Activated CD4-positive, alpha-beta T cell treated with anti-CD3 and anti-CD28 coated beads, Interleukin-2, amount 50 U/mL, for 4 hours (primary cell): ENCODE measurements around the gene RPS3.
A peak's percentile ranks its signal among the peaks of the same experiment; 100 is the strongest.

ENCODE experiments used
- DNase-seq, 2 experiments: peaks; one replicate each; pipeline ENCODE4 v3.0.0-alpha.2; 2020

The RPS3 gene

DNA sequence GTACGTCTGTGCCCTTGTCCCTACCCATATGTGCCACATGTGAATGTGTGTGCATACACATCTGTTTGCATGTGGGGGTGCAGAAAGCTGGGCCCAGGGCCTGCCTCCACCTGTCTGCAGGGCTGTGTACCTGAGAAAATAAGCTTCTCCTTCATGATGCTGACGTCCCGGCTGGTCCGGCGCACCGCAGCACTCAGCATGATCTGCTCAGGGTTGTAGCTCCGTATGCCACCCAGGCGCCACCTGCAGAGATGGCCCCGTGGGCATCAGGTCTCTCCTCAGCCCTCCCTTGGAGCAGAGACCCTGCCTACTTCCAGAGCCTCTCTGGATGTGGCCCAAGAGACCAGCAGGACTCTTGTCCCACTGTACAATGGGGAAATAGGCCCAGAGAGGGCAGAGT is 37.5 kb downstream of the RPS3 start:
- DNase-seq: no peak

- no peak for DNase-seq
Observed at GRCh38 chr11:75437966-75438659, 38.8 kb downstream of the RPS3 start.

DNA sequence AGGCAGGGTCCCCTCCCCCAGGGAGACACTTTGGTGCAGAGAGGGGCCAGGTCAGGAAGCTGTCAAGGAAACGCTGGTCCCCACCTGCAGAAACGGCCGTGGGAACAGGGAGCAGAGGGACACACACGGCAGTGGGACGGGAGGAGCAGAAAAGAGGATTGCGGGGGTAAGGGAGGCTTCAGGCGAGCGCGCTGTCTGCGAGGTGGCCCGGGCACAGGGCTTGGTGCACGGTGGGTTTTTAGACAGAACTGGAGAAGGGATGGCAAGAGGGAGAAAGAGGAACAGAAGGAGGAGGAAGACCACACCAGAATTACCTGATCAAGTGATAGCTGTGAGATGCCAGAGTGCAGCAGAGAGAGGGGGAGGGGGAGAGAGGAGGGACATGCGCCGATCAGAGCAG is 39.7 kb downstream of the RPS3 start:
- no peak for DNase-seq

DNA sequence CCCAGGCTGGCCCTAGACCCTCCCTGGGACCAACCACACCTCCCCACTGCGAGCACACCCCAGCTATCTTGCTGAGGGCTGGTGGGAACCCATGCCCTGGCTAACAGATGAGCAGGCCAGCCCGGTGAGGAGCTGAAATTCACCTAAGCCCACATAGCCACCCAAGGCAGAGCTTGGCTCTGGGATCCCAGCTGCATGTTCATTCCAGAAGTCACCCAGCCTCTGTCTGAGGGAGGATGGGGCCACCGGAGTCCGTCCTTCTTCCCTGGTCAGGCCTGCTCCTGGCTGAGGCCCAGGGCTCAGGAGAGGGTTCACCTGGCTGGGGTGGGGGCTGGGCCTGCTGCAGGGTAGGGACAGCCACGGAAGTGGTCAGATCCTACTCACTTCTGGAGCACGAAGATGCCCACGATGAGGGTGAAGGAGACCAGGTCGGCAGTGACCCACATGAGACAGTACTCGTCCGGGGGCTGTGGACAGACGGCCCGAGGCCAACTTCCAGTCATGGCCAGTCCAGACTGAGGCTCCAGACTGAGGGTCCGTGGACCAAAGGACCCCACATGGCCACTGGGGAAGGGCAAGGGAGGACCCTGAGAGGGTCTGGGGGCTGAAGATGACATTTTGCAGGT is 40.3 kb downstream of the RPS3 start:
- no peak for DNase-seq

DNA sequence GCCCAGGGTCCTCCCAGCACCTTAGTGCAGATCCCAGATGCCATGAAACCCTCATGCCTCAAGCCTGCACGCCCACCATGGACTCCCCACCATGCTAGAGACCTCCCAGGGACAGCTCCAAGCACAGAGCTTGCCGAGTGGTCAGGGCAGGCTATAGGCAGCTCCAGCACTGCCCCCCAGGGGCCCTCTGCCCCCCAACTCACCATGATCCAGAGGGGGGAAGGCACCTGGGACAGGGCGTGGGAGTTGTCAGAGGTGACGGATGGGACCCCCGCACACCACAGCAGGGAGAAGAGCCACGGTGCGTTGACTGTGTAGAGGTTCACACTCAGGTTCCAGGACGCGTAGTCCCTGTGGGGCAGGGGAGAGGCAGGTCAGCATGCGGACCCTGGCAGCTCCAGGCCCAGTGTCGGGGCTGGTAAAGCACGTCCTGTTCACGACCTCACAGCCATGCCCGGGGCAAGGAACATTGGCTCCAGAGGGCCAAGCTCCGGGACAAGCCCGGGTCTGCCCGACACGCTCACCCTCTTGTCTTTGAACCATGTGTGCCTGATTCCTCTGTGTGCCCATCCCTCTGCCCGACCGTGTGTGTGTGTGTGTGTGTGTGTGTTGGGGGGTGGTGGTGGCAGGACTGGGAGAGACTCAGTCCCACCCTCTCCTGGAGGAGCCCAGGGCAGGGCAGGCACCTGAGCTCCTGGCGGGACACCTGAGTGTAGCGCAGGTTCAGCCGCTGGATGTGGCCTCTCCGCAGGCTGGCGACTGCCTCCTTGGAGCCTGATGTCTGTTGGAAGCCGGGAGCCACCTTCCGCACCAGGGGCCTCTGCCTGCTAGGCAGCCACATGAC is 41.9 kb downstream of the RPS3 start:
- no peak for DNase-seq

- no peak for DNase-seq
Observed at GRCh38 chr11:75441804-75442132, 42.5 kb downstream of the RPS3 start.

DNA sequence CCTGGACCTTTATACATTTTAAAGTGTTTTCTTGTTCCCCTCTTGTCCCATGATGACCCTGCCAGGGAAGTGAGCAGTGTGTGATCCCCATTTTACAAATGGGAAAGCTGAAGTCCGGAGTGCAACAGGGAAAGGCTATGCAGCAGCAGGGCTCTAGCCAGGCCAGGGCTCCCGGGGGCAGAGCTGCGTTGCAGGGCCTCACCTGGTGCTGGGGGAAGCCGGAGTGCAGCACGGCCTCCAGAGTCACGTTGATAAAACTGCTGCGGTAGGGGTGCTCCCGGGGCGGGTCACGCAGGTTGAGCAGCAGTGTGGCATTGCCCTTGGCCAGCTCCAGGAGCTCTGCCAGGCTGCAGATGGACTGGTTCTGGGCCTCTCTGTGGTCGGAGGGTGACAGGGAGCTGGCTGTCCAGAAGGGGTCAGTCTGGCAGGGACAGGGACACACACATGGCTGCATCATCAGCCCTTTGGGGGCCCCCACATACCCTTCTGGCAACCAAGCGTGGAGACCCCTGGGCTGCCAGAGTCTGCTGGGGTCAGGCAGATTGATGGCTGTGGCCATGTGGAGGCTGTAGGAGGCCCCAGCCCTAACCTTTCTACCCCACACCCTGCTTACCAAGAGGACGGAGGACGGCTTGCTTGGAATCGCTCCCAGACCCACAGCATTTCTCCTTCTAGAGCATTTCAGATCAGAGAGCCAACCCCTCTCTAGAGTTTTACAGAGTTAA is 43.0 kb downstream of the RPS3 start:
- DNase-seq: no peak

- DNase-seq: no peak
Observed at GRCh38 chr11:75443043-75443442, 43.7 kb downstream of the RPS3 start.

DNA sequence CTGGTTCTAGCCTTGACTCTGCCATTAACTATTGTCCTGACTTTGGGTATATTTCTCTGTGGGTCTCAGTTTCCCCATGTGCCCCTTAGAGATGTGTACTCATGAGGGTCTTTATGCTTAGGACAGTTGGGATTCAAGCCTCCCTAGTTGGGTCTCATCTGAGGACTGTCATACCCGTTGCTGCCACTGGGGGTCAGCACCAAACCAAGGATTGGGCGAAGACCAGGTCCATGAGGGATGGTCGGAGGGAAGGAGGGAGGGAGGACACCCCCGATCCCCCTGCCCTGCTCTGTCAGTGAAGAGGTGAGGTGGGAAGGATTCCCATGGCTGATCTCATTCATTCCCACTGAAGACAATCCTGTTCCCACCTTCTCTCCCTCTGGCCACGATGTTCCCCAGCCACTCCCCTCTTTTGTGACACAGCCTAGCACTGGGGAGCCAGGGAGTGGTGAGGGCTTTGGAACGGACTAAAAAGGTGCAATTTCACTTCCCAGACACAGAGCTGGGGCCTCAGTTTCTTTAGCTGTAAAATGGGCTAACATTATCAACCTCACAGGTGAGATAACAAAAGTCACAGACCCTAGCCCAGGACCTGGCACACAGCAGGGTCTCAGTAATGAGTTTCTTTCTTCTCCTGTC is 46.1 kb downstream of the RPS3 start:
- peak; percentile 67 to 74 for DNase-seq

- no peak for DNase-seq
Observed at GRCh38 chr11:75447415-75447814, 48.1 kb downstream of the RPS3 start.

- DNase-seq: no peak
Observed at GRCh38 chr11:75449271-75449670, 50.0 kb downstream of the RPS3 start.

DNA sequence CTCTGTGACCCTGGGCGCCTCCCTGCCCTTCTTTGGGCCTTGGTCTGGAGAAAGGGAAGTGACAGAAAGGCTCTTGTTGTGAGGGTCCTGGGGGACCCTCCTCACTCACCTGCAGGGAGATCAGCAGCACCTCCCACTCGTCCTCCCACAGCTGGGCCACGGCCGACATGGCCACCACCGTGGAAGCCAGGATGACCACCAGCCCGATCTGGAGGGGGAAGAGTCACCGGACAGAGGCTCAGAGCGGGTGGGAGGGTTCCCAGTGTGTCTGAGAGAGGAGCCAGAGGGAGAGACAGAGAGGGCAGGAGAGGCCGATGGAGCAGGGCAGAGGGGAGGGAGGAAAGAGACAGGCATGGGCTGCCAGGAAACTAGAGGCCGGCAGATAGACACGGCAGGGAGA is 50.5 kb downstream of the RPS3 start:
- DNase-seq: no peak

DNA sequence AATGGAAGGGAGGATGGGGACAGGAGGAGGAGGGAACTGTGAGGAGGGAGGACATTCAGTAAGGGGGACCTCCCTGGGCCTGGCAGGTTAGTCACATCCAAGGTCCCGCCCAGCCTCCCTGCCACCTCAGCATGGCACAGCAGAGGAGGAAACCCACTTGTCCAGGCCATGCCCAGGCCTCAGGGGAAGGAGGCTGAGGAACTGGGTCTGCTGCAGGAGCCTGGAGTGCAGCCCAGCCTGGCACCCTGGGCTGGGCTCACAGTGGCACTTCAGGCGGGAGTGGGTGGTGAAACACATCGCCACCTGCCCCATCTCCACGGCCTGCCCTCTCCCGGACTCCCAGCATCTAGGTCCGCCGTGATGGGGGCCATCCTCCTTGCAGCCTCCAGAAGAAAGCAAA is 50.9 kb downstream of the RPS3 start:
- no peak for DNase-seq

DNA sequence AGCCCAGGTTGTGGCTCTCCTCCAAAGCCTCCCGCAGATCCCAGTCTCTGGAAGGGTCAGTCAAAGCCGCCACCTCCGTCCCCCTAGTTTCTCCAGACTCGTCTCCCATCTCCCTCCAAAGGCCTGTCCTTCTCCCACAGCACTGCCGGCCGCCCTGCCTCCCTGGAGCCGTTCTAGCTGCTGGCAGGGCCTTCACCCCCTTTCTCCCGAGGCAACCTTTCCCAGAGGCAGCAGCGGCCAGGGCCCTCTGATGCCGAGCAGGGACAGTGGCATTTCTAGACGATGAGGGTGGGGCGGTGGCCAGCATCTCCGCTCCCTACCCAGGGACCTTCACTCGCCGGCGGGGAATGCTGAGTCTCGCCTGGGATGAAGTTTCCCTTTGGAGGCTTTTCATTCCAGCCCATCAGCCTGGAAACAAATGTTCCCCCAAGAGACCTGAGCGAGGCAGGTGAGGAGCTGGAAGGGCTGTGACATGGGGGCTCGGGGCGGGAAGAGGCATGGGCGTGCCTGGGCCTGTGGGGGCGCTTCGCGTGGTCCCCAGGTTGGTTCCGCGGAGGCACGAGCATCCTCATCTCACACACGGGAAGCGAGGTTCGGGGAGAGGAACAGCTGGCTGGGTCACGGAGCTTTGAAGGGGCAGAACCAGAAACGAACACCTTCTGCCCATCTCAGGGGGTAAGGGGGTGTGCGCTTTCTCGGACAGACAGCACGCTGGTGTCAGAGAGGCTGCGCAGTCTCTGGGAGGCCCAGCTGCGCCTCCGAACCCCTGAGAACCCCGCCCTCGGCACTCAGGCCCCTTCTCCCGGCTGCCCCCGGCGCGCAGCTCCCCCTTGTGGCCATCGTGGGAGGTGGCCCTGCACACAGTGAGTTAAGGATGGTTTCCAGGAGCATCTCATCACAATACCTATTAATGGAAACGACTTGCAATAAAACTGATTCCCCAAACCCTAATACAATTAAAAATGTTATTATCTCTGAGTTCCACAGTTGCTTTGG is 51.8 kb downstream of the RPS3 start:
- peak in 1 of 2 experiments; percentile 11 for DNase-seq

DNA sequence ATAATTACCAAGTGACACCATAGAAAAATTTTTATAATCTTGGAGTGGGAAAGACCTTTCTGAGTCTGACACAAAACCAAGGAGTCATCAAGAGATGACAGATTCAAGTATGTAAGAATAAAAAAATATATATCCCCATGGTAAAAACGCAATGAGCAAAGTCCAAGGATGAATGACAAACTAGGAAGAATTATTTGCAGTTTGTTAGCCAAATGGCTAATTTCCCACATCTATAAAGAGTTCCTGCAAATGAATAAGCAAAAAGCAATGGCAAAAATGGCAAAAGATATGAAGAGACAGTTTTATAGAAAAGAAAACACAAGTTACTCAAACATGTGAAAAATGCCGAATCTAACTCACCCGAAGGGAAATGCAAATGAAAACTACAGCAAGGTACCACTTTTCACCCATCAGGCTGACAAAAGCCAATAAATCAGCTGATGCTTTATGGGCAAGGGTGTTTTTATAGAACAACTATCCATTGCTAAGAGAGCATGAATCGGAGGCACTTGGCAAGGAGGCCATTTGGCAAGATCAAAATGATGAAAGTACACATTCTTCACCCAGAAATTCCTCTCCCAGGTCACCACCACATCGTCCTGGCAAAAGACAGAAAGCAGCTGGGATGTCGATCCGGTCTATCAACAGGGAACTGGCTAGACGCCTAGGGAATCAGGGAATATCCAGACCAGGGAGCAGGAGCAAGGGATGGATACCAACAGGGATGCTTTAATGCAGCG is 54.8 kb downstream of the RPS3 start:
- DNase-seq: no peak

GRCh38 chr11:75454987-75455386 is 55.7 kb downstream of the RPS3 start:
- no peak for DNase-seq
